Esophagus (tissue), 2 donors: Measurements from ENCODE around the gene GNS. TPM values are rescaled to one million over a fixed set of nuclear protein-coding genes. Genes with fewer than 3 reads are reported as not detected.

Experiments
- H3K27ac ChIP-seq, 2 donors: one replicate each; pipeline ENCODE4 v1.5.1; 2013; ENCODE audit warnings: low read depth in 2 of 2, mild to moderate bottlenecking in 2 of 2, inconsistent platforms in 1 of 2, low read length in 1 of 2, moderate library complexity in 1 of 2
- H3K27me3 ChIP-seq, 2 donors: one replicate each; pipeline ENCODE4 v1.6.1; 2013; ENCODE audit warnings: low read length in 2 of 2, control low read depth in 1 of 2, mild to moderate bottlenecking in 1 of 2; ENCODE audit not compliant: insufficient read depth in 2 of 2, control insufficient read depth in 1 of 2
- H3K36me3 ChIP-seq, 2 donors: one replicate each; pipeline ENCODE4 v1.6.1; 2013; ENCODE audit warnings: low read length in 1 of 2; ENCODE audit not compliant: control insufficient read depth in 2 of 2, insufficient read depth in 2 of 2
- H3K4me1 ChIP-seq, 2 donors: one replicate each; pipeline ENCODE4 v1.6.1; 2013; ENCODE audit warnings: low read length in 1 of 2; ENCODE audit not compliant: control insufficient read depth in 2 of 2, insufficient read depth in 2 of 2
- H3K4me3 ChIP-seq, 2 donors: one replicate each; pipeline ENCODE4 v1.5.1; 2013; ENCODE audit warnings: low read length in 2 of 2, mild to moderate bottlenecking in 2 of 2, low read depth in 1 of 2, moderate library complexity in 1 of 2
- H3K9me3 ChIP-seq, 2 donors: one replicate each; pipeline ENCODE4 v1.6.1; 2013; ENCODE audit warnings: mild to moderate bottlenecking in 2 of 2, low read depth in 1 of 2, low read length in 1 of 2, moderate library complexity in 1 of 2; ENCODE audit not compliant: control insufficient read depth in 2 of 2, insufficient read depth in 1 of 2
- WGBS, 2 donors: extraction: QIAGEN DNeasy Blood & Tissue Kit; methylation state at CpG; one replicate each; pipeline ENCODE4 v1.1.7; 2013; 5-methylcytosine and 5-hydroxymethylcytosine counted together
- polyA plus RNA-seq, 2 donors: library from polyadenylated mRNA; stranded (reverse); fragments of 200-250 nt; gene quantifications; one replicate each; pipeline ENCODE4 v1.2.3, GENCODE V29; 2013
- donor health status: healthy with polysubstance abuse.
- donor health status: Bipolar disorder and iron deficiency.

GNS gene
- polyA plus RNA-seq, 2 donors: 3.3 to 9.9 TPM

GRCh38 chr12:64743206-64743605 is 16.0 kb downstream of the GNS start:
- Histone ChIP-seq H3K27ac (no peak overlapping the region), H3K36me3 (peaks cover 5 to 14% of the 10 kb centered on the region in 2 donors), H3K4me3 (no peak overlapping the region), H3K4me1 (no peaks in the 10 kb centered on the region), H3K27me3 (no peaks in the 10 kb centered on the region), H3K9me3 (no peaks in the 10 kb centered on the region)
- WGBS, 2 donors: 96 to 99% methylated on average over 3 of the region's 3 CpGs

- Histone ChIP-seq H3K27ac (no peak overlapping the region), H3K4me1 (no peaks in the 10 kb centered on the region), H3K4me3 (no peak overlapping the region), H3K9me3 (no peaks in the 10 kb centered on the region), H3K27me3 (no peaks in the 10 kb centered on the region), H3K36me3 (peaks cover 5 to 14% of the 10 kb centered on the region in 2 donors)
- 89% methylated on average over 3 of the region's 3 CpGs for WGBS, 2 donors
These were observed 16.8 kb downstream of the GNS start for GRCh38 chr12:64742416-64742815.

DNA sequence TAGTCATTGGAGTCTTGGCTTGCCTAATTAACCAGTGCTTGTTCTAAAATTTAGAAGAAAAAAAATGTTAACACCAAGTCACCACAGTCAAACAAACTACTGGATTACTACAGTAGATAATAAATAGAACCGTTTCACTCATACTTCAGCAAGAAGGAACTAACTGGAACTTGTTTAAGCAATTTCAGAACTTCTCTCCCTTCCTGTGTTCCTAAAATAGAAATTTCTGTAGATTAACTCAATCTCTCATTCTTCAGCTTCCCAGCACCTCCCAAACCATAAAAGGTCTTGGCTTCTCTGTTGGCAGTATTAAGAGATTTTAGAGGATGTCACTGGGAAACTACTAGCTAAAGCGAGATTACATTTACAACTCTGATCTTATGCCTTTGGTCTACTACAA is 18.6 kb downstream of the GNS start:
- H3K27me3 ChIP-seq: no peaks in the 10 kb centered on the region
- no peaks in the 10 kb centered on the region for H3K4me1 ChIP-seq
- no peak overlapping the region for H3K27ac ChIP-seq
- no peak overlapping the region for H3K4me3 ChIP-seq
- no peaks in the 10 kb centered on the region for H3K9me3 ChIP-seq
- peaks cover 9 to 14% of the 10 kb centered on the region in 2 donors for H3K36me3 ChIP-seq
- WGBS, 2 donors: 75 to 76% methylated on average over 2 of the region's 2 CpGs

- H3K36me3 ChIP-seq: peaks cover 11 to 14% of the 10 kb centered on the region in 2 donors
- 83 to 95% methylated on average over 2 of the region's 2 CpGs for WGBS, 2 donors
- H3K27me3 ChIP-seq: no peaks in the 10 kb centered on the region
- H3K27ac ChIP-seq: no peak overlapping the region
- H3K4me1 ChIP-seq: no peaks in the 10 kb centered on the region
- no peak overlapping the region for H3K4me3 ChIP-seq
- no peaks in the 10 kb centered on the region for H3K9me3 ChIP-seq
These were observed 19.4 kb downstream of the GNS start for GRCh38 chr12:64739778-64740177.

GRCh38 chr12:64737539-64737938 is 21.7 kb downstream of the GNS start:
- H3K36me3 ChIP-seq: peaks cover 11 to 12% of the 10 kb centered on the region in 2 donors
- 35 to 52% methylated on average over 1 of the region's 1 CpG for WGBS, 2 donors

GRCh38 chr12:64736771-64737170 is 22.4 kb downstream of the GNS start:
- WGBS, 2 donors: 42 to 43% methylated on average over 1 of the region's 1 CpG

More at GRCh38 chr12:64737539-64737938, 21.7 kb downstream of the GNS start:
- Histone ChIP-seq H3K4me3 (no peak overlapping the region), H3K27me3 (no peaks in the 10 kb centered on the region), H3K4me1 (no peaks in the 10 kb centered on the region), H3K27ac (no peak overlapping the region), H3K9me3 (no peaks in the 10 kb centered on the region)

DNA sequence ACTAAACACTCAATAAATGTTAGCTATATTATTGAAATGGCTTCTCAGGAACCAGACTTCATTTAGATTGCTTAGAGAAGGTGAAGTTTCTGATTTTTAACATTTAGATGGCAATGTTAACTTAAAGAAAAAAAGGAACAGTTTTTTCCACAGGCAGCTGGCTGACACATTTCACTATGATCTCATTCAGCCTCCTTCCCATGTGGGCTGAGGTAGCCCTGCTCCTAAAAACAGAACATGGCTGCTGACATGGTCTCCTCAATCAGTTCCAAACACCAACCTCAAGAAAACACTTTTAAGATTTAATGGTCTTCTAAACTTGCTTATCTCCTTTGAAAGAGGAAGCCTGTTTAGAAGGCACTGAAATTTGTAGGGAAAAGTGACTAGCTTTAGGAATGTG is 23.8 kb downstream of the GNS start:
- peaks cover 8 to 11% of the 10 kb centered on the region in 2 donors for H3K36me3 ChIP-seq
- H3K4me1 ChIP-seq: no peaks in the 10 kb centered on the region
- H3K27me3 ChIP-seq: no peaks in the 10 kb centered on the region
- H3K27ac ChIP-seq: no peak overlapping the region
- H3K9me3 ChIP-seq: no peaks in the 10 kb centered on the region
- H3K4me3 ChIP-seq: no peak overlapping the region

More at GRCh38 chr12:64736771-64737170, 22.4 kb downstream of the GNS start:
- peaks cover 10 to 11% of the 10 kb centered on the region in 2 donors for H3K36me3 ChIP-seq
- H3K27ac ChIP-seq: no peak overlapping the region
- no peaks in the 10 kb centered on the region for H3K9me3 ChIP-seq
- no peaks in the 10 kb centered on the region for H3K4me1 ChIP-seq
- no peak overlapping the region for H3K4me3 ChIP-seq
- no peaks in the 10 kb centered on the region for H3K27me3 ChIP-seq

GRCh38 chr12:64733857-64734256 is 25.3 kb downstream of the GNS start:
- Histone ChIP-seq H3K27me3 (no peaks in the 10 kb centered on the region), H3K36me3 (peaks cover 4 to 9% of the 10 kb centered on the region in 2 donors), H3K4me1 (no peaks in the 10 kb centered on the region), H3K9me3 (no peaks in the 10 kb centered on the region), H3K27ac (no peak overlapping the region), H3K4me3 (no peak overlapping the region)
- 47 to 48% methylated on average over 4 of the region's 4 CpGs for WGBS, 2 donors

- H3K9me3 ChIP-seq: no peaks in the 10 kb centered on the region
- 95 to 98% methylated on average over 4 of the region's 4 CpGs for WGBS, 2 donors
These were observed 27.5 kb downstream of the GNS start for GRCh38 chr12:64731683-64732082.

DNA sequence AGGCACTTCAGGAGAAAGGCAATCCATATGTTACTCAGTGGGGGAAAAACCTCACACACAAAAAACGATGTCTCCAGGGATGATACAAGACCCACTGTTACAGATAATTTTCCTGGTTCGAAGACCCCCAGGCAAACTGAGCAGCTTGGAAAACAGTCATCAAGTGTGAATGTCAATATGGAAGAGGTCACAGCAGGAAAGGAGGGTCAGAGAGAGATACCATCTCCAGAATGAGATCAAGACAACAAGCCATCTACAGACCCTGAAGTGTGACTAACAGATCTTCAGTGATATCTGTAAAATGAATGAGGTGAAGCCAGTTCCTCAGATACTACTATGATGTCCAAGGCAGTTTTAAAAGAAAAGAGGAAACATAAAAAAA is 28.6 kb downstream of the GNS start:
- Histone ChIP-seq H3K9me3 (no peaks in the 10 kb centered on the region), H3K36me3 (peaks cover 2 to 3% of the 10 kb centered on the region in 2 donors), H3K4me1 (no peaks in the 10 kb centered on the region), H3K27ac (peak overlapping the region in 1 of 2 donors; percentile 22), H3K27me3 (no peaks in the 10 kb centered on the region), H3K4me3 (no peak overlapping the region)
- 53 to 74% methylated on average over 2 of the region's 2 CpGs for WGBS, 2 donors

More at GRCh38 chr12:64731683-64732082, 27.5 kb downstream of the GNS start:
- no peak overlapping the region for H3K4me3 ChIP-seq
- H3K4me1 ChIP-seq: no peaks in the 10 kb centered on the region
- H3K36me3 ChIP-seq: peaks cover 3 to 6% of the 10 kb centered on the region in 2 donors
- no peaks in the 10 kb centered on the region for H3K27me3 ChIP-seq
- no peak overlapping the region for H3K27ac ChIP-seq
